T-helper 17 cell (primary cell): ENCODE data around the gene CPXM1. TPM values are rescaled to one million over a fixed set of nuclear protein-coding genes. Genes with fewer than 3 reads are reported as not detected.
"Not testable (repeated sequence)": the region's sequence is repeated elsewhere in the genome, so short reads cannot be mapped to it uniquely, and the experiment has no call there.

ENCODE experiments used
- ATAC-seq: fragments of 150-1000 bp; cut with Tn5 transposase; 2 replicates; pipeline ENCODE4 v1.10.0; 2021; ENCODE audit warnings: mild to moderate bottlenecking, moderate library complexity
- DNase-seq, 3 donors: peaks; one replicate each; pipeline versions ENCODE4 v3.0.0 to v3.0.0-alpha.2; 2020 to 2021
- H3K9me3 ChIP-seq: one replicate; pipeline ENCODE4 v1.7.0; 2013; ENCODE audit warnings: low read length, mild to moderate bottlenecking; ENCODE audit not compliant: control insufficient read depth, poor library complexity, severe bottlenecking
- H3K27ac Mint-ChIP-seq: one replicate; pipeline ENCODE4 v1.8.0; 2022; ENCODE audit warnings: mild to moderate bottlenecking, moderate library complexity, mixed read lengths
- H3K27me3 Mint-ChIP-seq: one replicate; pipeline ENCODE4 v1.8.0; 2022; ENCODE audit warnings: mixed read lengths
- H3K36me3 Mint-ChIP-seq: one replicate; pipeline ENCODE4 v1.8.0; 2022; ENCODE audit warnings: low read depth, mixed read lengths
- H3K4me1 Mint-ChIP-seq: one replicate; pipeline ENCODE4 v1.8.0; 2022; ENCODE audit warnings: mild to moderate bottlenecking, mixed read lengths
- H3K4me3 Mint-ChIP-seq: one replicate; pipeline ENCODE4 v1.8.0; 2022; ENCODE audit warnings: mild to moderate bottlenecking, moderate library complexity, mixed read lengths
- total RNA-seq, 4 donors: library from RNA in 2 of 4; stranded (reverse) in 2 of 4; gene quantifications; one replicate each; pipeline ENCODE4 v1.2.3 and lab custom pipeline; 2022 to 2026

The CPXM1 gene
- total RNA-seq, 2 donors from 2014 or later = 0.12 to 0.23 TPM

- H3K4me3 Mint-ChIP-seq = no peak overlapping the region
- peaks cover 27% of the 10 kb centered on the region for H3K27me3 Mint-ChIP-seq
- no peak for ATAC-seq
- no peaks in the 10 kb centered on the region for H3K9me3 ChIP-seq
- peaks cover 5% of the 10 kb centered on the region for H3K36me3 Mint-ChIP-seq
- DNase-seq = no peak
- peak overlapping the region; percentile 68 for H3K27ac Mint-ChIP-seq
- peaks cover 20% of the 10 kb centered on the region for H3K4me1 Mint-ChIP-seq
Measured at GRCh38 chr20:2817341-2817726, 16.9 kb upstream of the CPXM1 start.

DNA sequence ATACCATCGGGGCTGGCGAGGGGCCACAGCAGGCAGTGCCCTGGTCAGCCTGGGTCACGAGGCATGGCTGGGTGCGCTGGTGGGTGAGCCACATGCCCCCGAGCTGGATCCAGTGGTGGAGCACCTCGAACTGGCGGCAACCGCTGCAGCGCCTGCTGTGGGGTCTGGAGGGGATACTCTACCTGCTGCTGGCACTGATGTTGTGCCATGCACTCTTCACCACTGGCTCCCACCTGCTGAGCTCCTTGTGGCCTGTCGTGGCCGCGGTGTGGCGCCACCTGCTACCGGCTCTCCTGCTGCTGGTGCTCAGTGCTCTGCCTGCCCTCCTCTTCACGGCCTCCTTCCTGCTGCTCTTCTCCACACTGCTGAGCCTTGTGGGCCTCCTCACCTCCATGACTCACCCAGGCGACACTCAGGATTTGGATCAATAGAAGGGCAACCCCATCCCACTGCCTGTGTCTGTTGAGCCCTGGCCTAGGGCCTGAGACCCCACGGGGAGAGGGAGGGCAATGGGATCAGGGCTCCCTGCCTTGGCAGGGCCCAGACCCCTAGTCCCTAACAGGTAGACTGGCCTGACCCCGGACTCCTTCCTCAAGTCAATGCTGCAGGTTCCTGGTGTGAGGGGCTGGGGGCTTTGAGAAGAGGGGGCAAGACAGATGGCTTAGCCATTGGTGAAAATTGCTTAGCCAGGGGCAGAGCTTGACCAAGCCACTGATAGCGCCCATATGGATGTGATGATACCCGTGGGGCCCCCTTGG, 16.3 kb upstream of the CPXM1 start:
- Mint-ChIP-seq H3K27me3 (peaks cover 30% of the 10 kb centered on the region), H3K4me3 (no peak overlapping the region), H3K36me3 (peaks cover 7% of the 10 kb centered on the region), H3K27ac (peak overlapping the region; percentile 68), H3K4me1 (peaks cover 15% of the 10 kb centered on the region)
- DNase-seq = no peak
- H3K9me3 ChIP-seq = no peaks in the 10 kb centered on the region
- ATAC-seq = peak; percentile 56

- peaks cover 34% of the 10 kb centered on the region for H3K27me3 Mint-ChIP-seq
Measured at GRCh38 chr20:2816030-2816582, 15.7 kb upstream of the CPXM1 start, which contains the start of gene TMEM239. Gene TMEM239 (plus strand): TSS chr20:2816364. CDS start chr20:2816555, 191 bp downstream.

DNA sequence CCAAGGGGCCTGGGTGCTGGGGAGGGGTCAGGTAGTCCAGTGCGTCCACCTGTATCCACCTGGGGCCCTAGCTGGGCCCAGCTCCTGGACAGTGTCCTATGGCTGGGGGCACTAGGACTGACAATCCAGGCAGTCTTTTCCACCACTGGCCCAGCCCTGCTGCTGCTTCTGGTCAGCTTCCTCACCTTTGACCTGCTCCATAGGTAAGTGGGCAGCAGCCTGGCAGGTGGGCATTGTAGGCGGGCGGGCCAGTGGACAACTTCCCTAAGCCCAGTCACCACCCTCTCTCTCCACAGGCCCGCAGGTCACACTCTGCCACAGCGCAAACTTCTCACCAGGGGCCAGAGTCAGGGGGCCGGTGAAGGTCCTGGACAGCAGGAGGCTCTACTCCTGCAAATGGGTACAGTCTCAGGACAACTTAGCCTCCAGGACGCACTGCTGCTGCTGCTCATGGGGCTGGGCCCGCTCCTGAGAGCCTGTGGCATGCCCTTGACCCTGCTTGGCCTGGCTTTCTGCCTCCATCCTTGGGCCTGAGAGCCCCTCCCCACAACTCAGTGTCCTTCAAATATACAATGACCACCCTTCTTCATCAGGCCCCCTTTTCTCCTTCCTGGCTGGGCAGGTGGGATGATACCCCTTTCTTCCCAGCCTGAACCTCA, 14.9 kb upstream of the CPXM1 start:
- H3K4me1 Mint-ChIP-seq = peaks cover 12% of the 10 kb centered on the region
- ATAC-seq (no peak), DNase-seq (no peak)
- H3K36me3 Mint-ChIP-seq = peaks cover 7% of the 10 kb centered on the region
- H3K9me3 ChIP-seq = no peaks in the 10 kb centered on the region
- H3K27me3 Mint-ChIP-seq = peaks cover 36% of the 10 kb centered on the region
- H3K4me3 Mint-ChIP-seq = no peak overlapping the region
- H3K27ac Mint-ChIP-seq = no peak overlapping the region

More at GRCh38 chr20:2816030-2816582, 15.7 kb upstream of the CPXM1 start, which contains the start of gene TMEM239:
- Mint-ChIP-seq H3K27ac (peak within 1 kb of the TSS; percentile 68), H3K36me3 (peaks cover 7% of the 10 kb centered on the region), H3K4me3 (no peak within 1 kb of the TSS), H3K4me1 (peaks cover 12% of the 10 kb centered on the region)
- no peaks in the 10 kb centered on the region for H3K9me3 ChIP-seq
- DNase-seq = no peak
- no peak for ATAC-seq

- H3K9me3 ChIP-seq = no peaks in the 10 kb centered on the region
- Mint-ChIP-seq H3K4me1 (peaks cover 7% of the 10 kb centered on the region), H3K36me3 (peaks cover 3% of the 10 kb centered on the region), H3K27ac (no peak within 1 kb of the TSS), H3K4me3 (no peak within 1 kb of the TSS), H3K27me3 (peaks cover 29% of the 10 kb centered on the region)
- DNase-seq = no peak
- ATAC-seq = no peak
Measured at GRCh38 chr20:2814587-2815051, 14.2 kb upstream of the CPXM1 start, which contains the start of gene C20orf141. Gene C20orf141 (plus strand): TSS chr20:2814987. CDS start chr20:2815185, 198 bp downstream.

DNA sequence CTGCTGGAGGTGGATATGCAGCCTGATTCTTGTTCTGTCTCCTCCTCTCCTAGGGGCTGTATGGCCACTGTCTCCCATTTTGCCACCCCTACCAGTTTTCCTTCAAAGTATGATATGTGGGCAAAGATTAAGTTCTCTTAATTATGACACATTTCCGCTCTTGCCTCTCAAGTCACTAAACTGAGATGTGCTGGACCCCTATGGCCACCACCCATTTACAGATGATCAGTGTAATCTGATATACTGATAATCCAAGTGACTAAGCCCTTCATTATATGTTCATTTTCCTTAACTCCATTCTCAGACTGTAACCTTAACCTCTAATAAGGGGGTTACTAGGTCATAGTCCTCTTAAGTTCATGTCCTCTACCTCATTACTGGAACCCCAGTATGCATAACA, 13.6 kb upstream of the CPXM1 start:
- no peaks in the 10 kb centered on the region for H3K9me3 ChIP-seq
- Mint-ChIP-seq H3K4me3 (no peak overlapping the region), H3K27ac (no peak overlapping the region), H3K4me1 (peaks cover 7% of the 10 kb centered on the region), H3K27me3 (peaks cover 32% of the 10 kb centered on the region), H3K36me3 (peaks cover 3% of the 10 kb centered on the region)
- no peak for DNase-seq
- no peak for ATAC-seq

DNA sequence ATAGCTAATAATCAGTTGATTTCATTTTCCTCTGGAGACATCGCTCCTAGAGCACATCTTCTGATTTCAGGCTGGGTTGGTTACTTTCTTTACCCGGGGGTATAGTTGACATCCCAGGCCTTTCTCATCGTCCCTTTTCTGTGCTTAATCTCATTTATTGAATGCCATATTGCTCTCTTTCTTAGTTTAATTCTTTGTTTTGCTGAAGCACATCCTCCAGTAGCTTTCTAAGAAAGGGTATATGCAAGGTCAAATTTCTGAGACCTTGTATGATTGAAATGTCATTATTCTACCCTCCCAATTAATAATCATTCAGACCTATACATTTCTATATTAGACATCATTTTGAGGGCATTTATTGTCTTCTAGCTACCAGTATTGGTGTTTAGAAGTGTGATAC, 11.8 kb upstream of the CPXM1 start:
- H3K9me3 ChIP-seq = no peaks in the 10 kb centered on the region
- no peak overlapping the region for H3K4me3 Mint-ChIP-seq
- peaks cover 43% of the 10 kb centered on the region for H3K27me3 Mint-ChIP-seq
- peaks cover 7% of the 10 kb centered on the region for H3K4me1 Mint-ChIP-seq
- DNase-seq (no peak), ATAC-seq (no peak)
- peaks cover 3% of the 10 kb centered on the region for H3K36me3 Mint-ChIP-seq
- no peak overlapping the region for H3K27ac Mint-ChIP-seq

GRCh38 chr20:2809690-2810089, 9.3 kb upstream of the CPXM1 start:
- H3K4me1 Mint-ChIP-seq = peaks cover 7% of the 10 kb centered on the region
- peaks cover 7% of the 10 kb centered on the region for H3K36me3 Mint-ChIP-seq
- ATAC-seq = no peak
- H3K27ac Mint-ChIP-seq = no peak overlapping the region
- no peak overlapping the region for H3K4me3 Mint-ChIP-seq
- H3K27me3 Mint-ChIP-seq = peaks cover 60% of the 10 kb centered on the region
- H3K9me3 ChIP-seq = no peaks in the 10 kb centered on the region
- DNase-seq = no peak

- H3K27ac Mint-ChIP-seq, H3K9me3 ChIP-seq, DNase-seq, H3K4me3 Mint-ChIP-seq, H3K4me1 Mint-ChIP-seq, ATAC-seq, H3K36me3 Mint-ChIP-seq: not testable (repeated sequence)
- H3K27me3 Mint-ChIP-seq = peaks cover 58% of the 10 kb centered on the region
Measured at GRCh38 chr20:2807929-2808328, 7.5 kb upstream of the CPXM1 start.

DNA sequence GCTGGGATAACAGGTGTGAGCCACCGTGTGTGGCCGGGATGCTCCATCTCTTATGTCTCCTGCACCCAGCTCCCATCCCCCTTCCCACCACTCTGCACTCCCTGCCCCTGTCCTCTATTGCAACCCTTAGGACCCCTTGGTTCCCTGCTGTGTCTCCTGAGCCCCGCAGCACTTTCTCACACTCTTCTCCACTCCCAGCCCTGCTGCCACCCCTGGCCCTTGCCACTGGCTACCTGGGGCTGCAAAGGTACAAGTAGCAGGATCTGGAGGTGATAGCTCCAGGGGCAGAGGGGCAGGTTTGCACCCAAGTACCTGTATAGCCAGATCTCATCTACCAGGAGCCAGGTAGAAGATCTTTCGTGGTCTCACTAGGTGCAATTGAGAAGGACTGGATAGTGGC, 6.6 kb upstream of the CPXM1 start:
- no peak overlapping the region for H3K4me3 Mint-ChIP-seq
- no peak overlapping the region for H3K27ac Mint-ChIP-seq
- no peak for DNase-seq
- ATAC-seq = no peak
- H3K27me3 Mint-ChIP-seq = peaks cover 64% of the 10 kb centered on the region
- peaks cover 6% of the 10 kb centered on the region for H3K36me3 Mint-ChIP-seq
- H3K4me1 Mint-ChIP-seq = peaks cover 10% of the 10 kb centered on the region
- no peaks in the 10 kb centered on the region for H3K9me3 ChIP-seq

DNA sequence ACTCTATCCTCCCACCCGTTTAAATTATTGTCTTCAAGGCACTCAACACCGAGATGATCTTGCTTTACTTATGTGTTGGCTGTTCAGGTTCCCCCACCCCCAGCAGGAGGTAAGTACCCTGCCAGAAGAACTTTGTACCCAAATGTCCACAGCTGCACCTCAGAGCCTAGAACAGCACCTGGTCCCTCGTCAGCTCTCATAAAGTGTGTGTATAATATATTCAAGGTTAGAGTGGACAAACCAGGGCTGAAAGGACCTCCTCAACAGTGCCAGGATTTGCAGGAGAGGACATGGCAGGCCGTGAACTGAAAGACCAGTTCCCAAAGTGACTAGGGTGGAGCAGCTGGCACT, 5.9 kb upstream of the CPXM1 start:
- H3K9me3 ChIP-seq = no peaks in the 10 kb centered on the region
- Mint-ChIP-seq H3K36me3 (peaks cover 6% of the 10 kb centered on the region), H3K27me3 (peaks cover 62% of the 10 kb centered on the region), H3K4me1 (peaks cover 10% of the 10 kb centered on the region), H3K27ac (no peak overlapping the region), H3K4me3 (peak overlapping the region; percentile 56)
- DNase-seq (no peak), ATAC-seq (no peak)

DNA sequence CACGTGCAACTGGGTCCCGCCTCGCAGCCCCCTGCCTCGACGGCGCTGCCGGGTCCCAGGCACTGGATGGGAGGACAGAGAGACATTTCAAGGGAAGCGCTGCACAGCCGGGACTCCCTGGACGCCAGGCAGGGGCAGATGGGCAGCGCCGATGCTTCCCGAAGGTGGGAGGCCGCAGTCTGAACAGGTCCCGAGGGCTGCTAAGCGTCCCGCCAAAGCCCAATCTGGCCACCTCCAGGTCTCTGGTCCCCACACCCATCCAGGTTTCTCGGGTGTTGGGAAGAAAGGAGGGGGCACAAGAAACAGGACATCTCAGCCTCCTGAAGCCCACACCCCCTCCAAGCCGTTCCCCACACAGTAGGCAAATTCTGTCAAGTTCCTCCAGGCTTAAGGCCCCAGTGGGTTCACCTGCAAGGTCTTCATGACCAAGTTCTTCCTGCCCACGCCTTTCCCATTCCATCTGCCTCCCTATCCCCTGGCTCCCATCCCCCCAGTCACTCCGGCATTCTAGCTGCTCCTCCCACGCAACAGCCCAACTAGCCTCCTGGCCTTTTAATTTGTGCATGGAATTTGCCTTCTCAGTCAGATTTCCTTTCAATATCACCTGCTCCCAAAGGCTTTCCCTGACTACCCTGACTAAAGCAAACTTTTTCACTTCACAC, 5.4 kb upstream of the CPXM1 start:
- no peak for ATAC-seq
- H3K27ac Mint-ChIP-seq = no peak overlapping the region
- H3K4me3 Mint-ChIP-seq = peak overlapping the region; percentile 56
- peaks cover 62% of the 10 kb centered on the region for H3K27me3 Mint-ChIP-seq
- H3K36me3 Mint-ChIP-seq = peaks cover 6% of the 10 kb centered on the region
- H3K9me3 ChIP-seq = no peaks in the 10 kb centered on the region
- DNase-seq = no peak
- peaks cover 15% of the 10 kb centered on the region for H3K4me1 Mint-ChIP-seq
